Hematopoietic multipotent progenitor cell treated with erythropoietin and hydrocortisone succinate and interleukin-3 and kit ligand, for 15 days (in vitro differentiated cells): Measurements from ENCODE around the gene TBXAS1.
"Not testable (repeated sequence)": the region's sequence is repeated elsewhere in the genome, so short reads cannot be mapped to it uniquely, and the experiment has no call there.

ENCODE experiments used
- DNase-seq: peaks from one replicate; pipeline ENCODE4 v3.0.0-alpha.2; 2015; ENCODE audit warnings: low spot score

Gene TBXAS1

DNA sequence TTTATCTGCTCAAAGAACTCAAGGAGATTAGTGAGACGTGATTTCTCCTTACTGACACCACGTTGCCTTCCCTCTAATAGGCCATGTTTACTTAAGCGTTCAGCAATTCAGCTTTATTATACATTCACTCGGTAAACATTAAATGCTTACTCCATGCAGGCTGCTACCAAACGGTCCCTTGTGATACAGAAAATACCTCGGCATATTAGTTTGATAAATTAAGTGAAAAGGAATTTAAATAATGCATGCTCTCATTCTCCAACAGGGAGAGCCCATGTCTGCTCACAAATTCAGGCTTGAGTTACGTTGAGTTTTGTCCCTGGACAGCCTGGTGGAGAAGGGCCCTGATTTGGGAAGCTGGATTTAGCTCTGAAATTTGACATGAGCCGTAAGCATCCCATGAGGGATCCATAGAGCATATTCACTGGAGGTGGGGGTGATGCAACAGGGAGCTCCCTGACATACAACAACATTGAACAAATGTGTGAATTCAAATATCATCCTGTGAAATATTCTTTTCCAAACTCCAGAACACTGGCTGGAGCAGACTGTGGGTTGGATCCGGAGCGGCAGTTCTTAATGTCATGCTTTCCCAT lies 86.3 kb downstream of the TBXAS1 start:
- DNase-seq: peak; percentile 18

DNA sequence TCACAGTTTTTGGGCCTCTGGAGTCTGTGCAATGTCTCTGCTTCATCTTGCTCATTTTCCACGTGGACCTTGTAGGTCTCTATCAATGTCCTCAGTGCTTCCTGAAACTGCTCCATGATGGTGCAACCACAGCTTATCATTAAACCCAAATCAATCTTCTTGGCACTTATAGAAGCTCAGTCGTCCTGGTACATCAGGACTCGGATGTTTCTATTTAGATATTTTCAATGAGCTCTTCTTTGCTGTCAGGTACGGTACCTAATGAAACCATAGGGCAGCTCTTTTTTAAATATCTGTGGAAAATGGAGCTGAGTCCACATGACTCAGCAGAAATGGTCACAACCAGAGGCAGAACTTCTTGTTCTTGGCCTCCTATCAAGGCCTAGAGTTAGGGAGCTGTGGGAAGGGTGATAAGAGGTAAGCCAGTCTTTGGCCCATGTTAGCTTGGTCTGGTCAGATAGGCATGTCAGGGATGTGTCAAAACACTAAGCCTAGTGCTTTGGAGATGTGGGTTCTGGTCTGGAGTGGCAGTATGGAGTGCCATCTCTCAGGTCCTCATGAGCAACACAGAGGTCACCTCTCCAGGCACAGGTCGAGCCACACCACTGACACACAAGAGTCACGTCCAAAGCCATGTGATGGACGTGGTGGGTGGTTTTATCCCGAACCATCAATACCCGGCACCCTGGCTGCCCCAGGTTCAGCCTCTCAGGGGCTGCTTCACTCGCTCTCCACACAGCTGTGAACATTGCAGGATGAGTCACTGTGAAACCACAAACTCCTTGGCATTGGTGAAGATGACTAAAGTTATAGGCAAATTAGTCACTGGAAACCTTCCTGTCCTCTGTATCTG lies 87.0 kb downstream of the TBXAS1 start:
- DNase-seq: peak; percentile 94

DNA sequence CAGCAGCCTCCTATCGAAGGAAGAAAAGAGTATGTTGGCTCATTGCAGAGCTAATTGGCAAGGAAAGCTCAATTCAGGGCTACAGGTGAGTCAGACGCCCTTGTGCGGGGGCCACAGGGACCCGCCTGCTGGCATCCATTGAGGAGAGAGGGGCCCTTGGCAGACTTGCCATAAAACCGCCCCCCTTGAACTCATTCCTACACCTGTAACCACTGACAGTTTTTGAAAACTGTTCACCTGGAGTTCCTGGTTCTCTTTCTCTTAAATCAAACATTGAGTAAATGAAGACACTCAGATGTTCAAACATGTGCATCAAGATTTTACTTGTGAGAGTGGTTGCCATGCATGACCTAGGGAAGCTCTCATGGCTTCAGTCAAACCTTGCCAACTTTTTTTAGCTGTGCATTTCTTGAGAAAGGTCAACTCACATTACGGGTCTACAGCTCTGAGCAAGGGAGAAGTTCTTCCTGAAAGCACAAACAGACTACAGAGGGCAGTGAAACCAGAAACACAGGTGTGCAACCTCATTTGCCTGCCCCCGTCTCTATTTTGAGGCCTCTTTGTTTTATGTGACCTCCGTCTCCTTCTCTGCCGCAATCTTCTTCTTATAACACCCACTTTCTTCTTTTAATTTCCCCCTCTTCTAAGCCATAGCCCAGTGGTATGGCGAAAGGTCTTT lies 87.8 kb downstream of the TBXAS1 start:
- DNase-seq: no peak

DNA sequence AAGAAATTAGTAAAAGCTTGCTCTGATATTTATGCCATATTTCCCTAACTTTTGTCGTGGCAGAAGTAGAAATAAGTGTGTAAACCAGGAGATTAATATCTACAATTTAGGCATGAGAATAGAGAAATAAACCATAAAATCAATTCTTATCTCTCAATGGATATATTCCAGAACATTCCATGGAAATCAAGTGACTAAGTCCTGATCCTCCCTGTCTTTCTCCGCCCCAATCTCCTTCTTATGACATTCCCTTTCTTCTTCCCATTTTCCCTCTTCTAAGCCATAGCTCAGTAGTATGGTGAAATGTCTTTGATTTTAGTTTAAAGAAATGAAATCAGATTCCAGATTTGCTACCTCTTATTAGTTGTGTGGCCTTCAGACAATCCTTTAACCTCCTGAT lies 88.8 kb downstream of the TBXAS1 start:
- no peak for DNase-seq

DNA sequence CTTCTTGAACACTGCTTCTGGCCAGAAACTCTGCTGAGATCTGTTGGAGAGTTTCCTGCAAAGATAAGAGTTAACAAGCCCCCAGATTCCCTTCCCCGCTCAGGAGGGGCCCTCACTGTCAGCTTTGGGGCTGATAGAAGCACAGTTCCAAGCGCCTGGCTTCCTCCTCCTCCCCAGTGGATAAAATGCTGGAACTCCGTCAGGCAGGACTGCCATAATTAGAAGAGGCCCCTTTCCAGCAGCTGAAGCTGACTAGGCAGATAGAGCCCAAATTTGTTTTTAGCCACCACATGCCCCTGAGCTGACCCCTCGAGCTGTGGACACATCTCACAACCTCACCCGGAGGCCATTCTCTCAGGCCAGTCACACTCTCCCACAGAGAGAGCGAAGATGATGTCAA lies 89.4 kb downstream of the TBXAS1 start:
- DNase-seq: no peak

DNA sequence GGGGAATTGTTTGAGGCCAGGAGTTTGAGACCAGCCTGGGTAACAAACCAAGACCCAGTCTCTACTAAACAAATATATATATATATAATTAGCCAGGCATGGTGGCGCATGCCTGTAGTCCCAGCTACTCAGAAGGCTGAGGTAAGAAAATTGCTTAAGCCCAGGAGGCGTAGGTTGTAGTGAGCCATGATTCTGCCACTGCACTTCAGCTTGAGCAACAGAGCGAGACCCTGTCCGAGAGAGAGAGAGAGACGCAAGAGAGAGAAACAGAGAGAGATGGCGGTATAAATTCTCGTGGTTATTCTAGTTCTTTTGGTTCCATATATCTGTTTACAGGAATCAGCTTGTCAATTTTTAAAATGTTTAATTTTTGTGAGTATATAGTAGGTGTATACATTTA lies 94.0 kb downstream of the TBXAS1 start:
- no peak for DNase-seq

DNA sequence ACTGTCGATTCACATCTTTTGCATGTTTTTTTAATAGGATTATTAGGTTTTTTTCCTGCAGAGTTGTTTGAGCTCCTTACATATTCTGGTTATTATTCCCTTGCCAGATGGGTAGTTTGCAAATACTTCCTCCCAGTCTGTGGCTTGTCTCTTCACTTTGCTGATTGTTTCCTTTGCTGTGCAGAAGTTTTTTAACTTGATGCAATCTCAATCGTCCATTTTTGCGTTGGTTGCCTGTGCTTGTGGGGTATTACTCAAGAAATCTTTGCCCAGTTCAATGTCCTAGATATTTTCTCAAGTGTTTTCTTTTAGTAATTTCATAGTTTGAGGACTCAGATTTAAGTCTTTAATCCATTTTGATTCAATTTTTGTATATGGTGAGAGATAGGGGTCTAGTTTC lies 95.4 kb downstream of the TBXAS1 start:
- DNase-seq: no peak

DNA sequence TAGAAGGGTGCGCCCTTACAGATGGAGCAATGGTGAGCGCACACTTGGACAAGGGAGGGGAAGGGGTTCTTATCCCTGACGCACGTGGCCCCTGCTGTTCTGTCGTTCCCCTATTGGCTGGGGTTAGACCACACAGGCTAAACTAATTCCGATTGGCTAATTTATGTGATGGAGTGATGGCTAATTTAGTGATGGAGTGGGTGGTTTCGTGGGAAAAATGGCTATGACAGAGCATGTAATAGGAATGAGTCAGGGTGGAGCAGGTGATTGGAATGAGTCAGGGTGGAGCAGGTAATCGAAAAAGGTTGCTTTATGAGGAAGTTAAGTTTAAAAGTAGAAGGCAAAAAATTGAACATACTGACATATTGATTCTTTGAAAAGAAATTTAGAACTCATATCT lies 100.2 kb downstream of the TBXAS1 start:
- not testable (repeated sequence) for DNase-seq

DNA sequence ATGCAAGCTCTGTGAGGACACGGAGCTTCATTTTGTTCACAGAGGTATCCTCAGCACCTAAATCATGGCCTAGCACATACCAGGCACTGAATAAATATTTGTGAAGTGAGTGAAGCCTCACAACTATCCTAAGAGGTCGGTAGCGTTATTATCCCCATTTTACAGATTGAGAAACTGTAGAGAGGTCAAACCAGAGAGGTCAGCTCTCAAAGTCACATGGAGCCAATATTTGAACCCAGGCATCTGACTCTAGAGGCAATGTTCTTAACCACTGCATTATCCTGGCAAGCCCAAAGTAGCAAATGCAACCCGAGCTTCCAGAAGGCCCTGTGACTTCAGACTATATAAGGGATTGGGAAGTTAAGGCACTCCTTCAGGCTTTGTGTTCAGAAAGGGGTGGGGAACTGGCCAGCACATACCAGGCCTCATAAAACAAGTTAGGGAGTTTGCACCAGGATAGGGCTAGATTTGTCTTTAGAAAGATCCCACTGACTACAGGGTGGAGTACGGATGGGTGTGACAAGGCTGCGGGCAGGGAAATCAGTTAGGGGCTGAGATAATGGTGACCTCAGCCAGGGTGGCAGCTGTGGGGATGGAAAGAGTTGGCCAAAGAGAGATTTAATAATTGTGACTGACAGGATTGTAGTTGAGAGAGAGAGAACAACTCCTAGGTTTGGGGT lies 101.4 kb downstream of the TBXAS1 start:
- no peak for DNase-seq

DNA sequence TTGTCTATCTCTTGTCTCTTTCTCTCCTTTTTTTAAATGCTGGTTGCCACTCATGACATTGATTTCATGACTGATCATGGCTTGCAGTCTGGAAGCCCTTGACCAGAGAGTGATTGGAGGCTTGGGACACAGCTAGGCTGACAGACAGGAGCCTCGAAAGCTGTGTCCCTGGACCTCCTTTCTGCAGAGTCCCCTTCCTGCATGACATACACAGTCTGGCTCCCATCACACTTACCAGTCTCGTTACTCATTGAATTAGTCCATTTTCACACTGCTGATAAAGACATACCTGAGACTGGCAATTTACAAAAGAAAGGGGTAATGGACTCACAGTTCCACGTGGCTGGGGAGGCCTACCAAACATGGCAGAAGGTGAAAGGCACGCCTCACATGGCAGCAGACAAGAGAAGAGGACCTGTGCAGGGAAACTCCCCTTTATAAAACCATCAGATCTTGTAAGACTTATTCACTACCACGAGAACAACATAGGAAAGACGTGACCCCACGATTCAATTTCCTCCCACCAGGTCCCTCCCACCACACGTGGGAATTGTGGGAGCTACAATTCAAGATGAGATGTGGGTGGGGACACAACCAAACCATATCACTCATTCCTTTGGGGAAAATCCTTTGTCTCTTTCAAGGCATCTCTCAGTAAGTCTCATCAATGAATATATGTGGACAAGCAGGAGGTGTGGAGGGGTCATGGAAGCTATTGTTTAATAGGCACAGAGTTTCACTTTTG lies 102.3 kb downstream of the TBXAS1 start:
- DNase-seq: no peak

DNA sequence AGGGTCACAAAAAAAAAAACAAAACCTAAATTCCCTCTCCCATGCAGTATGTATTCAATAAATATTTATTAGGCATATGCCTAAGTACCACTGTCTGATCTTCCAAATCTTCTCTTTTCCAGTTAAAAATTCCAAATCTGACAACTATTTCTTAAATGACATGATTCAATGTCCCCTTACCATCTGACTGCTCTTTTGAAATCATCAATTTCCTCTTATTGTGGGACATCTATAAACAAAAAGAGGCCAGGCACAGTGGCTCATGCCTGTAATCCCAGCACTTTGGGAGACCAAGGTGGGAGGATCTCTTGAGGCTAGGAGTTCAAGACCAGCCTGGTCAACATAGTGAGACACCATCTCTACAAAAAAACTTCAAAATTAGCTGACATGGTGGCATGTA lies 103.5 kb downstream of the TBXAS1 start:
- DNase-seq: no peak

DNA sequence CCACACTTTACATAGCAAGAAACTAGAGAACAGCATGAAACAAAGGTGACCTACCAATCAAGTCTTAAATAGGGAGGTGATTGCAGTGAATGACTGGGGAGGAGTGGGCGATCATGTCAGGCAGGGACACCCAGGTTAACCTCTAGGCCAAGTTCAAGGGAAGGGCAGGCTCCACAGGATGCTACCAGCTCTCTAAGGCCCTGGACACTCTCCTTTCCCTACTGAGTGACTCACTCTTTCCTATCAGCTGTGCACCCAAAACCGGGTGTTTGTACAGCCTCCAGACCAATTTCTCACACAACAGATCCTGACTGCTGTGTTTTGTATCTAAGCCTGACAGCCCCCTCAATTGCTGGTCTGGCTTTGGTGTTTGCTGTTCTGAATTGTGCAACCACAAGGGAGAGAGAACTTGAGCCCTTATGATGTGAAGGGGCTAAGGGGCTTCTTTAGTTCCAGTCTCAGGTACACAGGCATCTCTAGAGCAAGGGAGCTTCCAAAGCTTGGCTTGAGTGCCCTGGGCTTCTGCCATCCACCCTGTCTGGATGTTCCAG lies 107.8 kb downstream of the TBXAS1 start:
- no peak for DNase-seq

DNA sequence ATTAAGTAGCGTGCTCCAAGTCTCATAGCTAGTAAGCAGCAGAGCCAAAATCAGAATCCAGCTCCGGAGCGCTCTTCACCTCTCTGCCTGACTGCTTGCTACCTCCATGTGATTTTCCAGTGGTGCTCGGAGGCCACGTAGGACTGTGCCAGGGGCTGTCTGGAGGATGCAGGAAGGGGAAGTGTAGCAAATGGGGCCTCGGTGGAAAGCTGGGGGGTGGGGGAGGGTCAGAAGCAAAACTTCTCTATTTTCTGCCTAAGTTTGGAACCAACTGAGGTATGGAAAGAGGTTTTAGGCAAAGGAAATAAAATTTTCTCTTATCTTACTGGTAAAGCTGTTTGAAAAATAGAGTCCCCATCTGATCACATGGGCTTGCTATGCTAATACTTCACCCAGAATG lies 108.7 kb downstream of the TBXAS1 start:
- no peak for DNase-seq

DNA sequence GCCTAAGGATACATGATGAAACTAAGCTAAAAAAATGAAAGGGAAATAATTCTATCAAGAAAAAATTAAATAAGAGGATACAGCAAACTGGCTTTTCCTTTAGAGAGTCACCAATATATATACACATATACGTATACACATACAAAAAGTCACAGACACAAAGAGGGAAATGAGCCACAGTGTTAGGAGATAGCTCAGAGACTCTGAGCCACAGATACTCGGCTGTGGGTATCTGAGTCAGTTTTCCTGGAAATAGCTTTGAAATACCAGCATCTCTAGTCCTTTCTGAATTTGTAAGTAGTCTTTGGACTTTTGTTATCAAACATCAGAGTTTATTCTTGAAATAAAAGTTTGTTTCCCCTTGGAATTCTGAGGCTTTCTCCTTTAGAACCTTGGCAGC lies 111.8 kb downstream of the TBXAS1 start:
- no peak for DNase-seq

DNA sequence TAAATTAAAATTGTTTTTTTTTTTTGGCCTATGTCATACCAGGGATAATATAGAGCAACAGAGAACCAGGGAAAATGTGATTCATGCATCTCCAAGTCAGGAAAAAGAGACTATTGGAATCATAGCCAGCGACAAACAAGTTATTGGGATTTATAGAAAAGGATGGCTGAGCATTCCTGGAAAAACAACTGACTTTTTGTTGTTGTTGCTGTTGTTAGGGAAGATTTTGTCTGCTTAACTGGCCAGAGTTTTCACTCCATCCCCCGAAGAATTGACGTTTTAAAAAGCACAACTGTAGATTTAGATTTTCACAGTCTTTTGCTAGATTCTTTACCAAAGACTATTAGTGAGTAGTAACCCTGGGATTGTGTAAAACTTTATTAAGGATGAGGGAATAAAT lies 112.4 kb downstream of the TBXAS1 start:
- no peak for DNase-seq

DNA sequence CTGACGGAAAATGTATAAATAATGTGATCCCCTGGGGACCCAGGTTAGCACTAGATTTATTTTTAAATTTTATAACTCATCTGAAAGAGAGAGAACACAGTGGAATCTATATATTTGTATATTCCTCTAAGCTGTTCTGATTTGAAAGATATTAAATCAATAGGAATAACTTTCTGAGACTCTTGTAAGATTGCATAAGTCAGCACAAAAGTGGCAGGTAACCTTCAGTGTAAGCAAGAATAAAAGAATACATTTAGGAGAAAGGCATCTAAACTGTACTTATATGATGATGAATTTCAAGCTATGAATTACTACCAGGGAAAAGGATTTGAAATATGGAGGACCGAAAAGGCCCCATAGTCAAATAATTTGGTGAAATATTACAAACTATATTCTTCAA lies 112.8 kb downstream of the TBXAS1 start:
- DNase-seq: no peak

DNA sequence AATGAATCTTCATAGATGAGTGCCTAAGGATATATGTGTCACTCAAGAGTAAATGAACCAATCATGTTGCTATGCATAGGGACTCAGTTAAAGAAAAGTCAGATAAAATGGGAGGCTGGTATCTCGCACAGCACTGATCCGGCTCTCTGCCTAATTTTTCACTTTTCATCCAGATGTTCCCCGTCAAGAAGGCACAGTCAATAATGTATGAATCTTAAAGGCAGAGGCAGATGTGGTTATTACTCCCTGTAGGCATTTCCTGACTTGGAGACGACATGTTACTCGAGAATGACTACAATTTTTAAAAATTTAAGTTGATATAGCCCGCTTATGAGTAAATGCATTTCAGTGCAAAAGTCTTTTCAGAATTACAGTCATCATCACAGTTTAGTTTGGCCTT lies 113.6 kb downstream of the TBXAS1 start:
- DNase-seq: no peak

DNA sequence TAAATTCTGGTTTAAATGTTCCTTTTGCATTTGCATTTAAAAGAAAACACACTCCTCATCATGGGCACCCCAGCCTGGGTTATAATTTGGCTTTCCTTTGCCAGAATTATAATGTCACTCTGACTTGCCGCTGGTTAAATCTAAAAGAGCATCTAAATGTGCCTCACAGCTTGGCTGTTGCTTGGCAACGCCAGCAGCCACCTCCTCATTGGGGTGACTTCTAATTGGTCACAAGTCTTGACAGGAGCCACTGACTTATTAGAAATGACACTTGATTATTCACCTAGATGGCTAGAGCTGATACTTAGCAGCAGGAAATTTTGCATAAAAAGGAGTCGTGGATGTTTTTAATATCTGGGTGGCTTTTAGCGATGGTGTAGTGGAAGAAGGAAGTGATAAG lies 114.3 kb downstream of the TBXAS1 start:
- DNase-seq: no peak

DNA sequence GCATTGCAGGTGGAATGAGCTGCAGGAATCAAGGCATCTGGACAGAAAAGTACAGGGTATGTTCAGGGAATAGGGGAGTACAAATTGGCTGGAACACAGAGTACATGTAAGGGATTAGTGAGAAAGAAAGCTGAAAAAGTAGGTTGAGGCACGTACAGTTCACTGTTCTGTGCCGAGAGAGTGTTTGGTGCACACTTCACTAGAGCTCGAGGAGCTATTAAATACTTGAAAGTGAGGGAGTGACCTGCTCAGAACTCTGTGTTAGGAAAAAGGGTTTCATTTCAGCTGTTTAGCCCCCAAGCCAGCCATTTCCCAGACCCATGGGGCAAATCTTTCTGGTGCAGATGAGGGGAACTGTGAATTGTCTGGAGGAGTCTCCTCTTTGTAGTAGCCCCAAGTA lies 115.2 kb downstream of the TBXAS1 start:
- no peak for DNase-seq

DNA sequence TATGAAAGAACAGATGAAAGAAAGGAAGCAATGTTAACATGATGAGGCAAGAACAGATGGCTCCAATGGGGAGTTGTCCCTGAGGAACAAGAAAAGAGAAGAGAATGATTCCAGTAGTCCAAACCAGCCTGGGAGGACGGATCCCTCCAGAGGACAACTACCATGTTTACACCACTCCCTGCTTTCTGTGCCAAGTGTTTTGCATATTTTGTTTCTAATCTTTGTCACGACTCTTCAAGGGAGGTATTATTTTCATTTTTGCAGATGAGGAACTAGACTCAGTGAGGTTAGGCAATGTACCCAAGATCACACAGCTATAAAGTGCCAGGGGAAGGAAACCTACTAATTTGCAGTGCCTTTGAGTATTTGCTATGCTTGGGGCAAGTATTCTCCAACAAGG lies 117.5 kb downstream of the TBXAS1 start:
- no peak for DNase-seq

DNA sequence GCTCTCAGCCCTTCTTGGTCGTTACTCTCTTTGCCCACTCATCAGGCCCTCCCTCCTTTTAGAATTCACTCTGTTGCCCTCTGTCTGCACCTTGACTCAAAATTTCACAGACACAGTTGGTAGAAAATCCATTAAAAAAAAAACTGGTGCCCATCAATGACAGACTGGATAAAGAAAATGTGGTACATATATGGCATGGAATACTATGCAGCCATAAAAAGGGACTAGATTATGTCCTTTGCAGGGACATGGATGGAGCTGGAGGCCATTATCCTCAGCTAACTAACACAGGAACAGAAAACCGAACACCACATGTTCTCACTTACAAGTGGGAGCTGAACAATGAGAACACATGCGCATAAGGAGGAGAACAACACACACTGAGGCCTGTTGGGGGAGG lies 118.0 kb downstream of the TBXAS1 start:
- DNase-seq: no peak

DNA sequence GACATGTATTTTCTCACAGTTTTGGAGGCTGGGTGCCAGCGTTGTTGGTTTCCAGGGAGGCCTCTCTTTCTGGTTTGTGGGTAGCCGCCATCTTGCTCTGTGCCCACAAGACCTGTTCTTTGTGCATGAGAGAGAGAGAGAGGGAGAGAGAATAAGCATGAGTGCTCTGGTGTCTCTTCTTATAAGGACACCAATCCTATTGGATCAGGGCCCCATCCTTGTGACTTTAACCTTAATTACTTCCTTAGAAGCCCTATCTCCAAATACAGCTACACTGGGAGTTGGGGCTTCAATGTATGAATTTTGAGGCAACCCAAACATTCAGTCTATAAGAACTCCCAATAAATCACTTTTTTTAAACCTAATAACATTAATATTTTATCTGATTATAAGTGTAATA lies 119.1 kb downstream of the TBXAS1 start:
- DNase-seq: no peak
